Smooth muscle cell (in vitro differentiated cells): Measurements from ENCODE around the gene B3GAT1. TPM values are rescaled to one million over a fixed set of nuclear protein-coding genes. Genes with fewer than 3 reads are reported as not detected.

Experiments
- DNase-seq: peaks from one replicate; lab custom pipeline; 2025; ENCODE audit not compliant: unreplicated experiment; lab: John Stamatoyannopoulos, UW
- H2AFZ ChIP-seq: fragments of 200-600 bp; sonication (generic); 2 replicates; pipeline ENCODE4 v1.6.0; 2016; ENCODE audit warnings: antibody characterized with exemption, low read depth, mild to moderate bottlenecking
- H3F3A ChIP-seq: fragments of 200-600 bp; sonication (generic); 2 replicates; pipeline ENCODE4 v1.6.0; 2017; ENCODE audit warnings: antibody characterized with exemption, low read depth
- H3K27ac ChIP-seq: fragments of 200-600 bp; sonication (generic); 2 replicates; pipeline ENCODE4 v1.5.1; 2016; ENCODE audit warnings: low read depth, mild to moderate bottlenecking
- H3K27me3 ChIP-seq: fragments of 200-600 bp; sonication (generic); 2 replicates; pipeline ENCODE4 v1.6.1; 2016; ENCODE audit warnings: low read depth, mild to moderate bottlenecking
- H3K36me3 ChIP-seq: fragments of 200-600 bp; sonication (generic); 2 replicates; pipeline ENCODE4 v1.5.1; 2016; ENCODE audit warnings: low read depth
- H3K4me1 ChIP-seq: fragments of 200-600 bp; sonication (generic); 2 replicates; pipeline ENCODE4 v1.5.1; 2016; ENCODE audit warnings: low read depth
- H3K4me2 ChIP-seq: fragments of 200-600 bp; sonication (generic); 2 replicates; pipeline ENCODE4 v1.6.0; 2016; ENCODE audit warnings: mild to moderate bottlenecking
- H3K4me3 ChIP-seq: fragments of 200-600 bp; sonication (generic); 2 replicates; pipeline ENCODE4 v1.5.1; 2016; ENCODE audit warnings: mild to moderate bottlenecking
- H3K79me2 ChIP-seq: fragments of 200-600 bp; sonication (generic); 2 replicates; pipeline ENCODE4 v1.6.0; 2016; ENCODE audit warnings: low read depth, mild to moderate bottlenecking
- H3K9ac ChIP-seq: fragments of 200-600 bp; sonication (generic); 2 replicates; pipeline ENCODE4 v1.6.0; 2016; ENCODE audit warnings: low read depth
- H3K9me3 ChIP-seq: fragments of 200-600 bp; sonication (generic); replicated peaks from 2 replicates; pipeline ENCODE4 v1.5.1; 2016; ENCODE audit warnings: low read depth
- H4K20me1 ChIP-seq: fragments of 200-600 bp; sonication (generic); 2 replicates; pipeline ENCODE4 v1.6.0; 2016; ENCODE audit warnings: low read depth
- CTCF ChIP-seq: fragments of 200-600 bp; sonication (generic); IDR thresholded peaks from 2 replicates; pipeline ENCODE4 v1.5.1; 2017; ENCODE audit warnings: borderline replicate concordance, mild to moderate bottlenecking, antibody characterized with exemption; ENCODE audit not compliant: insufficient read depth, poor library complexity, severe bottlenecking
- WGBS: methylation state at CpG from one replicate; pipeline ENCODE4 v1.1.7; 2016; ENCODE audit warnings: low lambda C conversion rate; 5-methylcytosine and 5-hydroxymethylcytosine counted together
- polyA plus RNA-seq: library from polyadenylated mRNA; unstranded; fragments of >200 nt; fragmentation: Nextera tagmentation; extraction: Ambion mirVana; gene quantifications from 2 replicates; pipeline ENCODE4 v1.2.1, GENCODE V29; 2016
- total RNA-seq: library from RNA; depleted of rRNA; stranded (reverse); fragments of >200 nt; gene quantifications from 2 replicates; pipeline ENCODE4 v1.2.3, GENCODE V29; 2014

Gene B3GAT1
- total and polyA plus RNA-seq, 2 experiments from 2014 or later: not detected

GRCh38 chr11:134383576-134384221 lies 28.3 kb downstream of the B3GAT1 start:
- H3K4me2 ChIP-seq: no peak overlapping the region
- no peaks in the 10 kb centered on the region for H3K27me3 ChIP-seq
- no peak for DNase-seq
- H3K79me2 ChIP-seq: no peaks in the 10 kb centered on the region
- H3K36me3 ChIP-seq: no peaks in the 10 kb centered on the region
- no peak overlapping the region for H2AFZ ChIP-seq
- no peak for TF ChIP-seq CTCF
- no peak overlapping the region for H3K27ac ChIP-seq
- H3K4me1 ChIP-seq: no peaks in the 10 kb centered on the region
- no peaks in the 10 kb centered on the region for H3F3A ChIP-seq
- WGBS: 95% methylated on average over 69 of the region's 78 CpGs
- H3K9me3 ChIP-seq: no peaks in the 10 kb centered on the region
- H3K9ac ChIP-seq: no peak overlapping the region
- no peak overlapping the region for H3K4me3 ChIP-seq
- H4K20me1 ChIP-seq: no peaks in the 10 kb centered on the region

- H3K36me3 ChIP-seq: no peaks in the 10 kb centered on the region
- H3K4me3 ChIP-seq: no peak overlapping the region
- no peaks in the 10 kb centered on the region for H3K79me2 ChIP-seq
- no peak overlapping the region for H2AFZ ChIP-seq
- no peaks in the 10 kb centered on the region for H3K9me3 ChIP-seq
- no peaks in the 10 kb centered on the region for H3K4me1 ChIP-seq
- WGBS: 92% methylated on average over 24 of the region's 24 CpGs
- H3K9ac ChIP-seq: no peak overlapping the region
- H3K4me2 ChIP-seq: no peak overlapping the region
- DNase-seq: no peak
- no peaks in the 10 kb centered on the region for H3K27me3 ChIP-seq
- no peaks in the 10 kb centered on the region for H4K20me1 ChIP-seq
- no peaks in the 10 kb centered on the region for H3F3A ChIP-seq
- no peak for TF ChIP-seq CTCF
- H3K27ac ChIP-seq: no peak overlapping the region
Measured at GRCh38 chr11:134382830-134383229, 29.2 kb downstream of the B3GAT1 start.

- H3K4me3 ChIP-seq: no peak overlapping the region
- H3K4me1 ChIP-seq: no peaks in the 10 kb centered on the region
- no peak overlapping the region for H3K27ac ChIP-seq
- DNase-seq: no peak
- H3K4me2 ChIP-seq: no peak overlapping the region
- 95% methylated on average over 8 of the region's 8 CpGs for WGBS
- no peak for TF ChIP-seq CTCF
- H3F3A ChIP-seq: no peaks in the 10 kb centered on the region
- H3K36me3 ChIP-seq: no peaks in the 10 kb centered on the region
- no peaks in the 10 kb centered on the region for H4K20me1 ChIP-seq
- H3K9ac ChIP-seq: no peak overlapping the region
- H2AFZ ChIP-seq: no peak overlapping the region
- H3K9me3 ChIP-seq: no peaks in the 10 kb centered on the region
- no peaks in the 10 kb centered on the region for H3K27me3 ChIP-seq
- H3K79me2 ChIP-seq: no peaks in the 10 kb centered on the region
Measured at GRCh38 chr11:134382257-134382656, 29.8 kb downstream of the B3GAT1 start.

- no peaks in the 10 kb centered on the region for H3K79me2 ChIP-seq
- WGBS: 96% methylated on average over 3 of the region's 4 CpGs
- H3K27me3 ChIP-seq: no peaks in the 10 kb centered on the region
- H3K4me2 ChIP-seq: no peak overlapping the region
- DNase-seq: no peak
- H3K4me3 ChIP-seq: no peak overlapping the region
- H3K9ac ChIP-seq: no peak overlapping the region
- H3F3A ChIP-seq: no peaks in the 10 kb centered on the region
- H3K4me1 ChIP-seq: no peaks in the 10 kb centered on the region
- H3K36me3 ChIP-seq: no peaks in the 10 kb centered on the region
- no peak overlapping the region for H3K27ac ChIP-seq
- H3K9me3 ChIP-seq: no peaks in the 10 kb centered on the region
- H2AFZ ChIP-seq: no peak overlapping the region
- no peak for TF ChIP-seq CTCF
- no peaks in the 10 kb centered on the region for H4K20me1 ChIP-seq
Measured at GRCh38 chr11:134380785-134381184, 31.3 kb downstream of the B3GAT1 start.
